ENCODE measurements around the gene SEMA4G.

The SEMA4G gene

DNA sequence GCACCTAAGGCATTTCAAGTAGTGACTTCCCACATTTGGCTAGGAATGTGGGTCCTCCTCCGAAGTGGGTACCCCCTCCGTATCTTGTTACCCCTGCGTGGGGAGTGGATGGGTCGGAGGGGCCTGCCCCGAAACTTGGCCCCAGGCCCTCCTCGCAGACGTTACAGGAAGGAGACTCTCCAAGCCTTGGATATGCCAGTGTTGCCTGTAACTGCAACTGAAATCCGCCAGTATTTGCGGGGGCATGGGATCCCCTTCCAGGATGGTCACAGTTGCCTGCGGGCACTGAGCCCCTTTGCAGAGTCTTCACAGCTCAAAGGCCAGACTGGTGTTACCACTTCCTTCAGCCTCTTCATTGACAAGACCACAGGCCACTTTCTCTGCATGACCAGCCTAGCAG, 18.9 kb downstream of the SEMA4G start:
- DNase-seq: no peak

DNA sequence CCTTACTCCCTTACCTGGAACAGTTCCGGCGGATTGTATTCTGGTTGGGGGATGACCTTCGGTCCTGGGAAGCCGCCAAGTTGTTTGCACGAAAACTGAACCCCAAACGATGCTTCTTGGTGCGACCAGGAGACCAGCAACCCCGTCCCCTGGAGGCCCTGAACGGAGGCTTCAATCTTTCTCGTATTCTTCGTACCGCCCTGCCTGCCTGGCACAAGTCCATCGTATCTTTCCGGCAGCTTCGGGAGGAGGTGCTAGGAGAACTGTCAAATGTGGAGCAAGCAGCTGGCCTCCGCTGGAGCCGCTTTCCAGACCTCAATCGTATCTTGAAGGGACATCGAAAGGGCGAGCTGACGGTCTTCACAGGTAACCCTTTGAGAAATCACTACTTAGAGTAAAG, 19.8 kb downstream of the SEMA4G start:
- no peak for DNase-seq

DNA sequence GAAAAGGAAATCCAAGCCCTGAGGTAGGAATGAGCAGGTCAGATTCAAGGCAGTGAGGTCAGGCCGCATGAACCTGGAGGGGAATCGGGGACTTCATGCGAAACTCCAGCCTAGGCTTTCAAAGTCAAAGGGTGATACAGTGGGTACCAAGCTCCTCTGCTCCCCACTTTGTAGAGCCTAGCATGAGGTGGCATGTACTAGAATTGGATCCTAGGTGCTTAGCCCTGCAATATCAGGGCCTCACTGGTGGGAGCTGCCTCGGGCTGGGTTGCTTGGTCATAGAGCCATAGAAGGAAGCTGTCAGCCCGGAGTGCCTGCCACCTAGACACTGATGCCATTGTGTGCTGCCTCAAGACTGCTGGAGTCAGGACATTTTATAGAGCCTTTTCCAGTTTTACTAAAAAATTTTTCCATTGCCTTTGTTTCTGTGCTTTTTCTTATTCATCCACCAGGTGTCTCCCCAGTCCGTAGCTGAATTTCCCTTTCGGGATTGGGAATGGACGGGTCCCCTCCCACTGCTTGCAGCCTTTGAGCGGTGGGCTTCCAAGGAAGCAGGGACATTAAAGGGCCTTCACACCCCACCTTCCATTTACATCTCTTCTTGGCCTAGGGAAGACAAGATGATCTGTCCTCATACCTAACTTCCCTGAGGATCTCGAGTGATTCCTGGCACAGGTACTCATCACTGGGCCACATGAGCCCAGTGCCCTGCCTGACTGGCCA, 24.8 kb downstream of the SEMA4G start:
- DNase-seq: peak; percentile 50

DNA sequence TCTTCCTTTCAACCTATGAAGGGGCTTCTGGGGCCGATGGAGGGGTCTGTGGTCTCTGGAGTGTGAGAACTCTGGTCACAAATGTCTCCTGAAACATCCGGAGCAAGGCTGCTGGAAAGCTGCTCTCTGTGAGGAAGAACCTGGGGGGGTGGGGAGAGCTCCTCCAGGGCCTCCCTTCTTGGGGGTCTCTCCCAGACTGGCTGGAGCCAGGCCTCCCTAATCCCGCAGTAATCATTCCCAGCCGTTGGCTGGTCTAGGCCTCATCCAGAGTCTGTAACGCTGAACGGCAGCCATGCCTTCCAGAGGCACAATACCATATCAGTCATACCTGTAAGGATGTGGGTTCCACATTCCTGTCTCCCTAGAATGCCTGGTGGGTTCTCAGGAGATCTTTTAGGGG, 25.9 kb downstream of the SEMA4G start:
- peak; percentile 53 for DNase-seq

DNA sequence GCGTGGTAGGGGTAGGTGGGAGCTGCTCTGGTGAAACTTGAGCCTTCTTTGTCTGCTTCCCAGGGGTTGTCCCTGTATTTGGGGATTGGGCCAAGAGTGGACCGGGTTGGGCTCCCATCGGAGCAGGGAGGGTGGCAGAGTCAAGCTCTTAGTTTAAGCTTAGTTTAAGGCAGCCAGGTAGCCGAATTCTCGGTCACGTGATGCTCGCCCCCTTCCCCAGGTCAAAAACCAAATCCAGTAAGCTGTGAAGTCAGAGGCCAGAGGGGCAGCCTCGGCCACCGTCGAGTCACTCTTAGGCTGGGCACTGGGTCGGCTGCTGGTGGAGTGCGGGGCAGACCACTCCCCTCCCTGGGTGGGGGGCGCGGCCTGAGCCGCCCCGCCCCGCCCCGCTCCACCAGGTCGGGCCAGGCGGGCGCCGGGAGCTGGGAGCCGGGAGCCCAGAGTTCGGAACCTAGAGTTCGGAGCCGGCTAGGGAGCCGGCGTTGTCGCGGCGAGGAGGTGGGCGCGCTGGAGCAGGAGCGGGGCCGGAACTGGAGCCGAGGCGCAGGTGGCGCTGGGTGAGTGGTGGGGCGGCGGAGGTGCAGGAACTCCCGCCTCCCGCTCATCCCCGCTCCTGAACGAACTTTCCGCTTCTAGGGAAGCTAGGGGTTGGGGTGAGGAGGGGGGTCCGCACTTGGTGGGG, 27.5 kb downstream of the SEMA4G start:
- no peak for DNase-seq

DNA sequence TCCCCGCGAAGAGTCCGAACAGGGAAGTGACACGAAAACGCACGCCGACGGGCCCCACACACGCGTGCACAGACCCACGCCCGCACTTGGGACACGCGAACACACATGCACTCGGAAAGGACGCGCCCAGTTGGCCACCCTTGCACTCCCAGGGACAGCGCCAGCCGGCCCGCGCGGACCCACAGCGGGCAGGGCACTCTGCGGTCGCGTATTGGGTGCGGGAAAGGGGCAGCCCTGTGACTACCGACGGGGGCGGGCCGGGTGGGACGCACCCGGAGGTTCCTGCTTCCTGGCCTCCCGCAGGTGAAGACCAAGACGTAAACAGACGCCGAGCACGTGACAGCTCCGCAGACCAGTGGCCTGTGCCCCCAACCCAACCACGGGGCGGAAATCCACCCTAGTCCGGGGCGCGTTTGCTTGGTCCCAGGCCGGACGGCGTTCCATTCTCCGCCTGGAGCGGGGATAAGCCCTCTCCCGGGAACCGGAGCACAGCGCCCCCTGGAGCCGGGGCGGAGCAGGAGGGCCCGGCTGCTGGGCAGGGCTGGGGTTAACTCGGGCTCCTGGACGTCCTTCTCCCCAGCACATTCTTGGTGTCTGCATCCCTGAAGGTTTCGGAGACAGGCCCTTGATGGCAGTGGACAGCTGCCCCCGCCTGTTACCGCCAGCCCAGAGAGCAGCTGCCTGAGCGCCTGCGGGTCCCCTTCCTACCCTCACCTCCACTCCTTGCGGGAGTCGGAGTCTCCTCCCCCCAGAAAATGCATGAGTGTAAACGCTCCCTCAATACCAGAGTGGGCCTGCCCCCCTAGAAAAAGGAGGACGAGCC, 28.3 kb downstream of the SEMA4G start:
- DNase-seq: peak; percentile 68

DNA sequence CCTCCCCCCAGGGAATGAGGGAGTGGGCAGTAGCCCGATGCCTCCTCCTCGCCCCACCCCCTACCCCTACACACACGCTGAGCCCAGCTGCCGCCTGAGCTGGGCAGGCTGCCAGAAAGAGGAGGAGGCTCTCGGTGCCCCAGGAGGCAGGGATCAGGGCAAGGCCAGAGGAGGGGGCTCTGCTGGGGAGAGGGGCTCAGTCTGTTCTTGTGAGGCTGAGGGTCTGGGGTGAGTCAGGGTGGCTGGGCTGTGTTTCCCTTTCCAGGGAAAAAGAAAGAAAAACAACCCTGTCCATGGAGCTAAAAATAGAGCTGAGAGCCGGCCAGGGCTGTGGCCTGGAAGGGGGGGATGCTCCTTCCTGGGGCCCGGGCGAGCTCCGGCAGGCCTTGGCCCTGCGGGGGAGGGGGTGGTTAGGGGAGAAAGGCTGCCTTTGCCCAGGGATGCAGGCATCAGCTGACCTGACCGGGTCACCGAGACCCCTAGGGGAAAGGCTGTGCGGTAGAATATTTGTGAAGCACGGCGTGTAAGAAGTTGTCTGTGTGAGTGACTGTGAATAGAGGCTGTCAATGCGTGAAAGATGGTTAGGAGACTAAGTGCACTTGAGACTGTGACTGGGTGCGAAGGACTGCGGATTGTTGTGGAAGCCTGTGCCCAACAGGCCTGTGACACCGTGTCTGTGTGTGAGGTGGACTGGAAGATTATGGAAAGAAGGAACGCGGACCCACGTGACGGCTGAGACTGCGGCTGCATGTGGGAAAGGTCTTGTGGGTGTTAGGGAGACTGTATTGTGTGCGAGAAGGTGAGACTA, 29.1 kb downstream of the SEMA4G start:
- peak; percentile 88 for DNase-seq

DNA sequence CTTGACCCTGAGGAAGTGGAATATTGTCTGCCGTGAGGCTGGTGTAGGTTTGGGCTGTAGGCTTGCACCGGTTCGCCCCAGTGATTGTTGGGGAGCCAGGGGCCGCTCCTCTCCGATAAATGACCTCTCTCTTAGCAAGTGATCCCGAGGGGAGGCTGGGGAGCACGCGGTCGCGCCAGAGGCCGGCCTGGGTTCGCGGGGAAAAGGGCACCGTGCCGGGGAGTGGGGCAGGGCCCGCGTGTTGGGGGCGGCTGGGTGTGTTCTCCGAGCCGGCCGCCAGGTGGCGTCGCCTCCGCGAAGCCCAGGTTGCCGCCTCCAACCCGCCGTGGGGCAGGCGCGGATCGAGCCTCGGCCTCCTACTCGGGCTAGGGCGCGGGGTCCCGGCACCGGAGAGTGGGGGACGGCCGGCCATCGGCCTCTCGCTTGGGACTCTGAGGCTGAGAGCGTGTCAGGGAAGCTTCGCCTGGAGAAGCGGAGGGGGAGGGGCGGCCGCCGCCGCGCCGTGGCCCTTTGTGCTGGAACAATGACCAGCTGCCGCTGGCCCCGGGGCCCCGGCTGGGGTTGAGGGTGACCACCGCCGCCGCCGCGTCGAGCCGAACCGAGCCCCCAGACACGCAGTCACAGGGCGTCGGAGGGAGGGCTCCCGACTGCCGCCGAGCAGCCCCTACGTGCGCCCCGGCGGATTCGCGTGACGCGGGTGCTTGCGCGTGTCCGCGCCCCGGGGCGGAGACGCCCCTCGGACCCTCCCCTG, 29.9 kb downstream of the SEMA4G start:
- DNase-seq: peak; percentile 77

DNA sequence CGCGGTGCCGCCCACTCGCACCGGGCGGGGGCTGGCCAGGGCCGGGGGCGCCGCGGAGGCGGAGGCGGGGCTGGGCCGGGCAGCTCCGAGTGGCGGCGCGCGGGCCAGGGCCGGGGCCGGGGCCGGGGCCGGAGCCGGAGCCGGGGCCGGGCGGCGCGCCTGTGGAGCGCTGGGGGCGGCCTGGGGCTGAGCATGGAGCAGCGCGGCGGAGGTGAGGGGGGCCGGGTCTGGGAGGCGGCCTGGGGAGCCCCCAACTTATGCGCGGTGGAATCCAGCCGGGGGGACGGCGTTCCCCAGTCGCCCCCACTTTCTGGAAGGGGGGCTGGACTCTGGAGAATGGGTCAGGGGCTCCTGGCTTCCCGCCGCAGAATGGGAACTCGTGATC, 30.4 kb downstream of the SEMA4G start, which contains the start of gene LZTS2:
LZTS2 (plus strand) TSS at position 67 of the 385 bp plus-strand sequence. CDS start 2,731 bp downstream, outside the sequence.
- DNase-seq: no peak

DNA sequence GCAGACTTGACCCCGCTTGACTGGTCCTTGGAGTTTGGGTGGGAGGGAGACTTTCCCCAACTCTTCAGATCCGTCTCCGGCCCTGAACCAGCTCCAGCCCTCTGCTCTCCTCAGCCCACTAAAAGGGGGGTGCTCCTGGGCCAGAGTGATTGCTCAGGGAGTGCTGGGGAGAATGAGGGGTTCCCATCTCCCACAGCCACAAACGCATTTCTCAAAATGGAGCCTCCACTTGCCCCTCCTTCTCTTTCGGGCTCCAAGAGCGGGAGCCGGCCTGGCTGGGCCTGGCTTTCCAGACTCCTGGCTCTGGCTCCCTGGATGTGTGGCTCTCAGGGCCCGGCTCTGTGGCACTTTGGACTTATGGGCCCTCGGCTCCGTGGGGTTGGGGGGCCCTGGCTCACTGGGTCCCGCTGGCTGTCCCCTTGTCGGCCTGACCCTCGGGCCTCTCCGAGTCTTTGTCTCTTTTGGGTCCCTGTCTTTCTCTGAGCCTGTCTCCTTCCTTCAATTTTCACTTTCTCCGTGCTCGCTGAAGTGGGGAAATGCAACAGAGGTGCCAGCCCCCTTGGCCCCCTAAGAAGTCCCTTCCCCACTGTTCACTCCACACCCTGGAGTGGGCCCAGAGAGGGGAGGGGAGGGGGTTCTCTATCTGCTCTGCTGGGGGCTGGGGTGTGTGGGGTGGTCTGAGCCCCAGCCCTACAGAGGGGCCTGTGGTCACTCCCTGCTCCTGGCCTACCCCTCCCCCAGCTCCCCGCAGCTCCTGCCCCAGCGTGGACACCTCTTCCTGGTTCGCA, 31.0 kb downstream of the SEMA4G start:
- no peak for DNase-seq

DNA sequence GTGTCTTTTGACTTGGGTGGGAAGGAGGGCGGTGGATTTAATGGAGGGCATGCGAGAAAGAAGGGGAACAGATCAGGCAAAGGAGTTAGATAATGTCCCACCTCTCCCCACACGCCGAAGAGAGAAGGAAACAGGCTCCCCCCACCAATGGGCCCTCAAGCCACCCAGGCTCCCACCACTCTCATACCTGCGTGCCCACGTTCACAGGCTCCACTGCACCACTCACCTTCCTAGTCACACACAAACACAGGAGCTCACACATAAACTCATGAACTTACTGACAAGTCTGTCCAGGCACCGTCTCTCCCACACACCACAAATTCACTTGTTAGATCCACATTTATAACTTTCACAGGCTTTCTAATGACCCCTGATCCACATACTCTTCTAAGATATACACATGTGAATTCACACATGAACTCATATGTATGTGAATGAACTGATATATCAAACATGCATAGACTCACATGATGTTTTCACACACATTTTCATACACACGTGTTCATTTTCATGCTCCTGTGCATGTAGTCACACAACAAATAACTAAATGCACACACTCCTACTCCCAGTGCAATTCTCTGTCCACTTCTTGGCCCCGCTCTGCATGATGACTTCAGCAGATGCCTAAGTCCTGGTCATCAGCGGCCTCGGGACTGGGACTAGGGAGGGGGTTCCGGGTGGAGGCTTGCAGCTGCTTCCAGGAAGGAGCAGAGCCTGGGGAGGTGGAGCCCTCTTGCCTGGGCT, 31.8 kb downstream of the SEMA4G start:
- DNase-seq: peak; percentile 78

DNA sequence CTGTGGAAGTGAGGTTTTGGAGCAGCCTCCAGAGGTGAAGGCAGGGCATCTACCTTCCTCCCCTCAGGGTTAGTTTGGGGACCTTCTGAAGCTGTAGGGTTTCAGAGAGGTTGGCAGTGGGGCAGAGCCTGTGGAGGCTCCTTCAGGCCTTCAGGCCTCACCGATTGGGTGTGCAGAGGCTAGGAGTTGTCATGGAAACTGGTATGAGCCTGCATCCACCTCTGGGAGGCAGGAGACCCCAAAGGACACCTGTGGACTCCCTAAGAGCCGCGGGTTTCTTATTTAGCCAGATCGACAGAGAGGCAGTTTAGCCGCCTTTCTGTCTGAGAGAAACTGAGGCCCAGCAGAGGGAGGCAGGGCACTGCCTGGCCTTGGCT, 32.3 kb downstream of the SEMA4G start:
- no peak for DNase-seq

DNA sequence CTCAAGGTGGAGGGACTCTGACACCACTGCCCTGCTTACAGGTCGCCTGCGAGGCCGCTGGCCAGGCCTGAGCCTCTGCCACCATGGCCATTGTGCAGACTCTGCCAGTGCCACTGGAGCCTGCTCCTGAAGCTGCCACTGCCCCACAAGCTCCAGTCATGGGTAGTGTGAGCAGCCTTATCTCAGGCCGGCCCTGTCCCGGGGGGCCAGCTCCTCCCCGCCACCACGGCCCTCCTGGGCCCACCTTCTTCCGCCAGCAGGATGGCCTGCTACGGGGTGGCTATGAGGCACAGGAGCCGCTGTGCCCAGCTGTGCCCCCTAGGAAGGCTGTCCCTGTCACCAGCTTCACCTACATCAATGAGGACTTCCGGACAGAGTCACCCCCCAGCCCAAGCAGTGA, 33.2 kb downstream of the SEMA4G start:
- no peak for DNase-seq

DNA sequence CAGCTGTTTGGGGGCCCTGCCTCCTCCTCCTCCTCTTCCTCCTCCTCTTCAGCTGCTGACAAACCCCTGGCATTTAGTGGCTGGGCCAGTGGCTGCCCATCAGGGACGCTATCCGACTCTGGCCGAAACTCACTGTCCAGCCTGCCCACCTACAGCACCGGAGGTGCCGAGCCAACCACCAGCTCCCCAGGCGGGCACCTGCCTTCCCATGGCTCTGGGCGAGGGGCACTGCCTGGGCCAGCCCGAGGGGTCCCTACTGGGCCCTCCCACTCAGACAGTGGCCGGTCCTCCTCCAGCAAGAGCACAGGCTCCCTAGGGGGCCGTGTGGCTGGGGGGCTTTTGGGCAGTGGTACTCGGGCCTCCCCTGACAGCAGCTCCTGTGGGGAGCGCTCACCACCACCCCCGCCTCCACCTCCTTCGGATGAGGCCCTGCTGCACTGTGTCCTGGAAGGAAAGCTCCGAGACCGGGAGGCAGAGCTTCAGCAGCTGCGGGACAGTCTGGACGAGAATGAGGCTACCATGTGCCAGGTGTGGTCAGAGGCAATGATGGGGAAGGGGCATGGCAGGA, 34.4 kb downstream of the SEMA4G start:
- DNase-seq: no peak

DNA sequence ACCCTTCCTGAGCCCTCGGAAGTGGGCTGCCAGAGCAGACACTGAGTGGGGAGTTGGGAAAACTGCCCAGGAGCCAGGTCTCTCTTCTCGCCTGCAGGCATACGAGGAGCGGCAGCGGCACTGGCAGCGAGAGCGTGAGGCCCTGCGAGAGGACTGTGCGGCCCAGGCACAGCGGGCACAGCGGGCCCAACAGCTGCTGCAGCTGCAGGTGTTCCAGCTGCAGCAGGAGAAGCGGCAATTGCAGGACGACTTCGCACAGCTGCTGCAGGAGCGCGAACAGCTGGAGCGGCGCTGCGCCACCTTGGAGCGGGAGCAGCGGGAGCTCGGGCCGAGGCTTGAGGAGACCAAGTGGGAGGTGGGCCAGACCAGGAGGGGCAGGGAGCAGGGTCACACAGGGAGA, 36.1 kb downstream of the SEMA4G start:
- DNase-seq: no peak

DNA sequence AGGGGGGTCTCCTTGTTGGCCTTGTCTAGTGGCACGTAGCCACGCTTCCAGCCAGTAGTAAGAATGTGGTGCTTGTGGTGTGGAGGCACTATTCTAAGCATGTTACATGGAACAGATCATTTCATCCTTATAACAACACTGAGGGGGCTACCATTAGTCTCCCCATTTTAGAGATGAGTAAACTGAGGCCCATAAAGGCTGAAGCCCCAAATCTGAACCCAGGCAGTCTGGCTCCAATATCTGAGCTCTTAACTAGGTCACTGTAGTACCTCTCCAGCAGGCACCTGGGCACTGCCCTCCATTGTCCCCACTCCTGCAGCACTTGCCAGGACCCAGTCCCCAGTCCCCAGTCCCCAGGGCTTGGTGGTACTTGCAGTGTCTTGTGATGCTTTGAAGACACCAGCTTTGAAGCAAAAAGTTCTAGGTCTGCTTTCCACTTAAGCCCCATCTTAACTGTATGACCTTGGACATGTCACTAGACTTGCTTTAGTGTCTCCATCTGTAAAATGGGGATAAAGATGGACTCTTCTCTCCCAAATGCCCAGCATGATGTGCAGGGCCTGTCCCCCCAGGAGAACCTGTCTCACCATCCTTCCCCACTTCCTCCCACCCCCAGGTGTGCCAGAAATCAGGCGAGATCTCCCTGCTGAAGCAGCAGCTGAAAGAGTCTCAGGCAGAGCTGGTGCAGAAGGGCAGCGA, 36.7 kb downstream of the SEMA4G start:
- no peak for DNase-seq

DNA sequence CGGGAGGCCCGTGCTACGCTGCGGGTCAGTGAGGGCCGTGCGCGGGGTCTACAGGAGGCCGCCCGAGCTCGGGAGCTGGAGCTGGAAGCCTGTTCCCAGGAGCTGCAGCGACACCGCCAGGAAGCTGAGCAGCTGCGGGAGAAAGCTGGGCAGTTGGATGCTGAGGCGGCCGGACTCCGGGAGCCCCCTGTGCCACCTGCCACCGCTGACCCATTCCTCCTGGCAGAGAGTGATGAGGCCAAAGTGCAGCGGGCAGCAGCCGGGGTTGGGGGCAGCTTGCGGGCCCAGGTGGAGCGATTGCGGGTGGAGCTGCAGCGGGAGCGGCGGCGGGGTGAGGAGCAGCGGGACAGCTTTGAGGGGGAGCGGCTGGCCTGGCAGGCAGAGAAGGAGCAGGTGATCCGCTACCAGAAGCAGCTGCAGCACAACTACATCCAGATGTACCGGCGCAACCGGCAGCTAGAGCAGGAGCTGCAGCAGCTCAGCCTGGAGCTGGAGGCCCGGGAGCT, 37.3 kb downstream of the SEMA4G start:
- DNase-seq: no peak

DNA sequence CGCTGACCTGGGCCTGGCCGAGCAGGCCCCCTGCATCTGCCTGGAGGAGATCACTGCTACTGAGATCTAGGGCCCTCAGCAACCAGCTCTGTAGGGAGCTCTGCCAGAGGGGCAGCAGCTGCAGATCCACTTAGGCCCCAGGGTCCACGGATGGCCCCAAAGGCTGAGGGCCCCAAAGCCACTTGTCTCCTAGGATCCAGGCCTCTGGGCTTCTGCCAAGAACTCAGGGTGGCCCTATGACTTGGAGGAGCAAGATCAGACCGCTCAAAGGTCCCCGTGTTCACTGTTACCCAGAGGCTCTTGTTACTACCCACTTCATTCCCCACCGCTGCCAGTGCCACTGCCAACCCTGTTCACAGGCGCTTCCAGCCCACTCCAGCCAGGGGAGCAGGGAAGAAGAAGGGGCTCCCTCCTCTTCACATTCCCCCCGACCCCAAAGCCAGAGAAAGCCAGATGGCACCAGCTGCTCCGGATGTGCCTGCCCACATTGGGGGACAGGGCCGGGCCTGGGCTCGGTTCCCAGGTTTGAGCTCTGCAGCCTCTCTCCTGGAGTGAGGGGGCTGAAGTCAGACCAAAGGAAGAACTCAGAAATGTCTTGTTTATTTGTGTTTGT, 37.9 kb downstream of the SEMA4G start:
- DNase-seq: no peak

Measured in fibroblast of upper back skin (primary cell).